Astrocyte (in vitro differentiated cells and primary cell): ENCODE data around the gene PGAM2. TPM values are rescaled to one million over a fixed set of nuclear protein-coding genes. Genes with fewer than 3 reads are reported as not detected.

Source experiments
- DNase-seq: peaks from one replicate; pipeline ENCODE4 v3.0.0-alpha.2; 2010; ENCODE audit warnings: low read depth
- FAIRE-seq: peaks from 2 replicates; lab custom pipeline; 2011; peaks lifted over from hg19 to GRCh38; lab: Jason Lieb, UNC
- H2AFZ ChIP-seq: 2 replicates; pipeline ENCODE4 v1.6.0; 2012; ENCODE audit warnings: low read depth, low read length, inconsistent platforms
- H3K27ac ChIP-seq: 2 replicates; pipeline ENCODE4 v1.5.1; 2011; ENCODE audit warnings: low read depth, low read length, inconsistent platforms
- H3K27me3 ChIP-seq: 2 replicates; pipeline ENCODE4 v1.6.0; 2011; ENCODE audit warnings: low read length, inconsistent platforms; ENCODE audit not compliant: insufficient read depth
- H3K36me3 ChIP-seq: 2 replicates; pipeline ENCODE4 v1.5.1; 2011; ENCODE audit warnings: low read length, inconsistent platforms; ENCODE audit not compliant: insufficient read depth
- H3K4me1 ChIP-seq: 2 replicates; pipeline ENCODE4 v1.5.1; 2011; ENCODE audit warnings: low read length, inconsistent platforms; ENCODE audit not compliant: insufficient read depth
- H3K4me2 ChIP-seq: 2 replicates; pipeline ENCODE4 v1.6.0; 2012; ENCODE audit warnings: low read length, inconsistent platforms
- H3K4me3 ChIP-seq: 2 replicates; pipeline ENCODE4 v1.5.1; 2011; ENCODE audit warnings: low read depth, mild to moderate bottlenecking, low read length, inconsistent platforms; ENCODE audit not compliant: insufficient read depth
- H3K79me2 ChIP-seq: 2 replicates; pipeline ENCODE4 v1.6.0; 2012; ENCODE audit warnings: mild to moderate bottlenecking, low read length, inconsistent platforms; ENCODE audit not compliant: insufficient read depth
- H3K9ac ChIP-seq: 2 replicates; pipeline ENCODE4 v1.6.0; 2012; ENCODE audit warnings: mild to moderate bottlenecking, low read length, inconsistent platforms
- H3K9me3 ChIP-seq: 2 replicates; pipeline ENCODE4 v1.5.1; 2012; ENCODE audit warnings: low read depth, mild to moderate bottlenecking, low read length, inconsistent platforms; ENCODE audit not compliant: insufficient read depth
- H4K20me1 ChIP-seq: 2 replicates; pipeline ENCODE4 v1.6.0; 2012; ENCODE audit warnings: low read length, inconsistent platforms; ENCODE audit not compliant: insufficient read depth
- H3K27ac Mint-ChIP-seq: one replicate; pipeline ENCODE4 v1.8.0; 2021; ENCODE audit warnings: mild to moderate bottlenecking, mixed read lengths; ENCODE audit not compliant: unreplicated experiment
- H3K27me3 Mint-ChIP-seq: one replicate; pipeline ENCODE4 v1.8.0; 2021; ENCODE audit warnings: low read depth, mixed read lengths; ENCODE audit not compliant: unreplicated experiment
- H3K36me3 Mint-ChIP-seq: one replicate; pipeline ENCODE4 v1.8.0; 2021; ENCODE audit warnings: low read depth, mixed read lengths; ENCODE audit not compliant: unreplicated experiment
- H3K4me1 Mint-ChIP-seq: one replicate; pipeline ENCODE4 v1.8.0; 2021; ENCODE audit warnings: low read depth, mixed read lengths; ENCODE audit not compliant: unreplicated experiment
- H3K4me3 Mint-ChIP-seq: one replicate; pipeline ENCODE4 v1.8.0; 2021; ENCODE audit warnings: mild to moderate bottlenecking, moderate library complexity, mixed read lengths; ENCODE audit not compliant: unreplicated experiment
- H3K9me3 Mint-ChIP-seq: one replicate; pipeline ENCODE4 v1.8.0; 2021; ENCODE audit warnings: mild to moderate bottlenecking, mixed read lengths; ENCODE audit not compliant: unreplicated experiment
- EZH2 ChIP-seq: IDR thresholded peaks from 2 replicates; pipeline ENCODE4 v1.6.1; 2012; ENCODE audit warnings: mild to moderate bottlenecking, low read length, inconsistent platforms; ENCODE audit not compliant: insufficient read depth
- total RNA-seq: library from RNA; stranded (reverse); gene quantifications from 2 replicates; pipeline ENCODE4 v1.2.1, GENCODE V29; 2021
- TF ChIP-seq, protein P1 (sequence below): IDR thresholded peaks from 2 replicates; pipeline ENCODE4 v1.5.1; 2011; ENCODE audit warnings: low read depth, mild to moderate bottlenecking, inconsistent platforms, low read length, moderate library complexity; ENCODE audit not compliant: insufficient read depth

Gene PGAM2
- total RNA-seq, 1 donor from 2014 or later = 0.79 TPM

DNA sequence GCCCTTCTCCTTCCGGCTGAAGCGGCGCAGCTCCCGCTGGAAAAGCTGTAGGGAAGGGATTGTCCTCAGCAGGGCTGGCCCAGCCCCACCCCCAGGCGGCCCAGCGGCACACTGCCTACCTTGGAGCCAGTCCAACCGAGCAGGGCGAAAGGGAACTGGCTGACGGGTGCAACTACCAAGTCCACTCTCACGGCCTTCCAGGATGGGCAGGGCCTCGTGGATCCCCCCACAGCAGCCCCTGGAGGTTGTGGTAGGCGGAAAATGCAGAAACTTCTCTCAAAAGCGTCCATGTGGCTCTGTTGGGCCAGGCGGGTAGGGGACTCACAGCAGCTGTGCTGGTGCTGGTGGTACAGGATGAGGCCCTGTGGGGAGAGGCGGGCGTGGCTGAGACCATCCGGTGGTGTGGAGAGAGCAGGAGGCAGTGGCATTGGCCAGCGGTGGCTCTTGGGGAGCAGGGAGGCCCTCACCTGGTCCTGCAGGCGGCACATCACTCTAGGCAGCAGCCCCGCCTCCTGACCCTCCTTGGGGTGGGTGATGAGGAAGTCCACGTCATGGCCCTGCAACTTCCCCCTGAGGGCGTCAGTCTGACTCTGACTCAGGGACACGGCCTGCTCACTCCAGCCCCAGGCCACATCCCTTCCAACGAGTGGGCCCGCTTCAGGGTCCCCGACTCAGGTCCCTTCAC lies 8.4 kb upstream of the PGAM2 start:
- Histone ChIP-seq H2AFZ (peak overlapping the region; percentile 31), H3K9me3 (no peaks in the 10 kb centered on the region), H3K9ac (peak overlapping the region; percentile 41), H4K20me1 (no peaks in the 10 kb centered on the region), H3K4me3 (peak overlapping the region; percentile 19), H3K27me3 (no peaks in the 10 kb centered on the region), H3K79me2 (no peaks in the 10 kb centered on the region), H3K4me1 (peaks cover 26% of the 10 kb centered on the region), H3K27ac (peak overlapping the region; percentile 59), H3K4me2 (peak overlapping the region; percentile 73), H3K36me3 (peaks cover 13% of the 10 kb centered on the region)
- FAIRE-seq (no peak), DNase-seq (peak; percentile 65)
- no peak overlapping the region for H3K4me3 Mint-ChIP-seq
- peaks cover 10% of the 10 kb centered on the region for H3K4me1 Mint-ChIP-seq
- no peak for TF ChIP-seq EZH2
- TF ChIP-seq, protein P1, sequence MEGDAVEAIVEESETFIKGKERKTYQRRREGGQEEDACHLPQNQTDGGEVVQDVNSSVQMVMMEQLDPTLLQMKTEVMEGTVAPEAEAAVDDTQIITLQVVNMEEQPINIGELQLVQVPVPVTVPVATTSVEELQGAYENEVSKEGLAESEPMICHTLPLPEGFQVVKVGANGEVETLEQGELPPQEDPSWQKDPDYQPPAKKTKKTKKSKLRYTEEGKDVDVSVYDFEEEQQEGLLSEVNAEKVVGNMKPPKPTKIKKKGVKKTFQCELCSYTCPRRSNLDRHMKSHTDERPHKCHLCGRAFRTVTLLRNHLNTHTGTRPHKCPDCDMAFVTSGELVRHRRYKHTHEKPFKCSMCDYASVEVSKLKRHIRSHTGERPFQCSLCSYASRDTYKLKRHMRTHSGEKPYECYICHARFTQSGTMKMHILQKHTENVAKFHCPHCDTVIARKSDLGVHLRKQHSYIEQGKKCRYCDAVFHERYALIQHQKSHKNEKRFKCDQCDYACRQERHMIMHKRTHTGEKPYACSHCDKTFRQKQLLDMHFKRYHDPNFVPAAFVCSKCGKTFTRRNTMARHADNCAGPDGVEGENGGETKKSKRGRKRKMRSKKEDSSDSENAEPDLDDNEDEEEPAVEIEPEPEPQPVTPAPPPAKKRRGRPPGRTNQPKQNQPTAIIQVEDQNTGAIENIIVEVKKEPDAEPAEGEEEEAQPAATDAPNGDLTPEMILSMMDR = no peak
- H3K27me3 Mint-ChIP-seq = no peaks in the 10 kb centered on the region
- no peaks in the 10 kb centered on the region for H3K9me3 Mint-ChIP-seq
- H3K27ac Mint-ChIP-seq = no peak overlapping the region
- H3K36me3 Mint-ChIP-seq = peaks cover 18% of the 10 kb centered on the region

DNA sequence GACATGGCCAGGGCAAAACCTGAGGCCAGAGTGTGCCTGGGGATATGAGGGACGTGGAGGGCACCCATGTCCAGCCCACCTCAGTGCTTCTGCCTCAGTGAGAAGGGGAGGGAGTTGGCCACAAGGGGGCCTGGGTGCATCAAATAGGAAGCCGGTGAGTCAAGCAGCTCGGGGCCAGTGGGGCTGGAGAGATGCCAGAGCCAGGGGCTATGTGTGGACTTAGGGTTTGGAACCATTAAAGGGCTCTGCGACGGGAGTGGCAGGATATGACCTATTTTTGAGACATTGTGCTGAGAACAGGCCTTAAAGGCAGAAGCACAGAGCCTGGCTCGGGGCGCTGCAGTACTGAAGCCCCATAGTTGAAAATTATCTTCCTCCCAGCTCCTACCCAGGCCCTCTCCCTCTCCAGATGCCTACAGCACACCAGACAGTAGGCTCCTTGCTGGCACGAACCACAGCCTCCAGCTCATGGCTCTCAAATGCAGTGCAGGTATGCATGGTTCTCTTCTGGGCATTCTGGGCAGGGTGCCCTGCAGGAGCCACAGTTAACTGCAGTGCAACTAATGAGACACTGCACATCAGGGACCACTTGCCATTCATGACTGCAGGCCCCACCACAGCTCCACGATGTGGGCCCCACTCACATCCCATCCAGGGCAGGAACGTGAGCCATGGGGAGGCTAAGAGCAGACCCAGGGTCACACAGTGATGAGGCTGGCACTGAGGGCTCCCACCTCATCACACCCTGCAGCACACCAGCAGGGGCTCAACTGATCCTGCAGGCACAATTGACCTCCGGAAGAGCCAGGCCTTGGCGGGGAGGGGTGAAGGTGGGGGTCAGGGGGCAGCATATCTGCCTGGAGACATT lies 7.2 kb upstream of the PGAM2 start:
- Histone ChIP-seq H4K20me1 (peaks cover under 1% of the 10 kb centered on the region), H3K27ac (peak overlapping the region; percentile 36), H3K4me2 (peak overlapping the region; percentile 73), H3K4me3 (no peak overlapping the region), H3K27me3 (no peaks in the 10 kb centered on the region), H3K9me3 (no peaks in the 10 kb centered on the region), H3K79me2 (no peaks in the 10 kb centered on the region), H3K9ac (peak overlapping the region; percentile 42), H2AFZ (no peak overlapping the region), H3K36me3 (peaks cover 3% of the 10 kb centered on the region), H3K4me1 (peaks cover 26% of the 10 kb centered on the region)
- Mint-ChIP-seq H3K4me3 (no peak overlapping the region), H3K36me3 (peaks cover 13% of the 10 kb centered on the region), H3K27ac (peak overlapping the region; percentile 29), H3K4me1 (peaks cover 11% of the 10 kb centered on the region), H3K9me3 (no peaks in the 10 kb centered on the region), H3K27me3 (no peaks in the 10 kb centered on the region)
- no peak for TF ChIP-seq EZH2
- TF ChIP-seq, protein P1 = peak; percentile 72
- DNase-seq (peak; percentile 71), FAIRE-seq (peak; percentile 52)
